Measurements from ENCODE around the gene METTL17.
"Not testable (repeated sequence)": the region's sequence is repeated elsewhere in the genome, so short reads cannot be mapped to it uniquely, and the experiment has no call there.

METTL17 gene

DNA sequence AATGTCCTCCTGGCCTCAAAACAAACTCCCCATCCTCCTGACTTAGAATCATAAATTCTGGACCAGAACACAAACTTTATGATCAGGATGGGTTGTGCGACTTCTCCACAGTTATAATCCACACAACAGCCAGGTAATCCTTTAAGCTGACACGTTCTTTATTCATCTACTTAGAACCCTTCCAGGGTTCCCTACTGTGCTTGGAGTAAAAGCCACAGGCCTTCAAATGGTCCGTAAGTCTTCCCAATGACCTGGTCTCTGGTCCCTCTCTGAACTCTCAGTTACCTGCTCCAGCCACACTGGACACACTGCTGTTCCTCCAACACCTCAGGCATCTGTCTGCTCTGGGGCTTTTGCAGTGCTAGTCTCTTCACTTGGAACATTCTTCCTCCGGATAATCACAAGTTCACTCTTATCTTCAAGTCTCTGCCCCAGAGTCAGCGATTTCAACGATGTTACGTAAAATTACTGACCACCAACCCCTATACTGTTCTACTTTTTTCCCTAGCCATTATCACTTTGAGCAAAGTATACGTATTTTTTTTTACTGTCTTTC is 50.7 kb downstream of the METTL17 start:
- H3K27ac Mint-ChIP-seq: no peak overlapping the region
- no peaks in the 10 kb centered on the region for H3K36me3 Mint-ChIP-seq (ENCODE audit: low read depth)
- no peak overlapping the region for H3K4me3 Mint-ChIP-seq
- H3K4me1 Mint-ChIP-seq (ENCODE audit: low read depth): no peaks in the 10 kb centered on the region
- no peaks in the 10 kb centered on the region for H3K9me3 Mint-ChIP-seq
- H3K27me3 Mint-ChIP-seq (ENCODE audit: low read depth): peaks cover 20% of the 10 kb centered on the region

DNA sequence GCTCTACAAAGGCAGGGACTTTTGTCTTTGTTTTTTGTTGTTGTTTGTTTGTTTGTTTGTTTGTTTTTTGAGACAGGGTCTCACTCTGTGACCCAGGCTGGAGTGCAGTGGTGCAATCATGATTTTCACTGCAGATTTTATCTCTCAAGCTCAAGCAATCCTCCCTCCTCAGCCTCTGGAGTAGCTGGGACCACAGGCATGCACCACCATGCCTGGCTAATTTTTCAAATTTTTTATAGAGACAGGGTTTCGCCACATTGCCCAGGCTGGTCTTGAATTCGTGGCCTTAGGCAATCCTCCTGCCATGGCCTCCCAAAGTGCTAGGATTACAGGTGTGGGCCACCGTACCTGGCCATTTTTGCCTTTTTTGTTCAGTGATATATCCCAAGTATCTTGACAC is 51.2 kb downstream of the METTL17 start:
- peaks cover 23% of the 10 kb centered on the region for H3K27me3 Mint-ChIP-seq (ENCODE audit: low read depth)
- not testable (repeated sequence) for H3K4me1 Mint-ChIP-seq (ENCODE audit: low read depth); H3K27ac Mint-ChIP-seq; H3K4me3 Mint-ChIP-seq; H3K36me3 Mint-ChIP-seq (ENCODE audit: low read depth); H3K9me3 Mint-ChIP-seq

GRCh38 chr14:21041676-21042433 is 52.1 kb downstream of the METTL17 start, which contains the start of gene RNASE7:
Gene RNASE7, plus strand, starts transcription at chr14:21042362. Its CDS starts 631 bp downstream, at chr14:21042993.
- Mint-ChIP-seq H3K4me3 (no peak within 1 kb of the TSS), H3K27me3 (ENCODE audit: low read depth) (peaks cover 28% of the 10 kb centered on the region), H3K36me3 (ENCODE audit: low read depth) (no peaks in the 10 kb centered on the region), H3K9me3 (no peaks in the 10 kb centered on the region), H3K27ac (no peak within 1 kb of the TSS), H3K4me1 (ENCODE audit: low read depth) (no peaks in the 10 kb centered on the region)

DNA sequence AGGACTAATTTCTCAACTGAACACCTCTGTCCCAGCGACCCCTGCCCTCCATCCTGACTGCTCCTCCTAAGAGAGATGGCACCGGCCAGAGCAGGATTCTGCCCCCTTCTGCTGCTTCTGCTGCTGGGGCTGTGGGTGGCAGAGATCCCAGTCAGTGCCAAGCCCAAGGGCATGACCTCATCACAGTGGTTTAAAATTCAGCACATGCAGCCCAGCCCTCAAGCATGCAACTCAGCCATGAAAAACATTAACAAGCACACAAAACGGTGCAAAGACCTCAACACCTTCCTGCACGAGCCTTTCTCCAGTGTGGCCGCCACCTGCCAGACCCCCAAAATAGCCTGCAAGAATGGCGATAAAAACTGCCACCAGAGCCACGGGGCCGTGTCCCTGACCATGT is 53.1 kb downstream of the METTL17 start:
- no peaks in the 10 kb centered on the region for H3K36me3 Mint-ChIP-seq (ENCODE audit: low read depth)
- H3K9me3 Mint-ChIP-seq: no peaks in the 10 kb centered on the region
- H3K4me1 Mint-ChIP-seq (ENCODE audit: low read depth): no peaks in the 10 kb centered on the region
- no peak overlapping the region for H3K27ac Mint-ChIP-seq
- peaks cover 28% of the 10 kb centered on the region for H3K27me3 Mint-ChIP-seq (ENCODE audit: low read depth)
- H3K4me3 Mint-ChIP-seq: no peak overlapping the region

- Mint-ChIP-seq H3K9me3 (no peaks in the 10 kb centered on the region), H3K27ac (no peak overlapping the region), H3K4me3 (no peak overlapping the region), H3K36me3 (ENCODE audit: low read depth) (no peaks in the 10 kb centered on the region), H3K27me3 (ENCODE audit: low read depth) (peaks cover 28% of the 10 kb centered on the region), H3K4me1 (ENCODE audit: low read depth) (no peaks in the 10 kb centered on the region)
These were observed 53.7 kb downstream of the METTL17 start for GRCh38 chr14:21043387-21043973.

GRCh38 chr14:21043974-21044618 is 54.3 kb downstream of the METTL17 start:
- H3K9me3 Mint-ChIP-seq: no peaks in the 10 kb centered on the region
- H3K4me1 Mint-ChIP-seq (ENCODE audit: low read depth): no peaks in the 10 kb centered on the region
- H3K4me3 Mint-ChIP-seq: no peak overlapping the region
- H3K27ac Mint-ChIP-seq: no peak overlapping the region
- peaks cover 28% of the 10 kb centered on the region for H3K27me3 Mint-ChIP-seq (ENCODE audit: low read depth)
- no peaks in the 10 kb centered on the region for H3K36me3 Mint-ChIP-seq (ENCODE audit: low read depth)
